Measurements from ENCODE around the gene ZNF865.

- TF ChIP-seq, protein P1, sequence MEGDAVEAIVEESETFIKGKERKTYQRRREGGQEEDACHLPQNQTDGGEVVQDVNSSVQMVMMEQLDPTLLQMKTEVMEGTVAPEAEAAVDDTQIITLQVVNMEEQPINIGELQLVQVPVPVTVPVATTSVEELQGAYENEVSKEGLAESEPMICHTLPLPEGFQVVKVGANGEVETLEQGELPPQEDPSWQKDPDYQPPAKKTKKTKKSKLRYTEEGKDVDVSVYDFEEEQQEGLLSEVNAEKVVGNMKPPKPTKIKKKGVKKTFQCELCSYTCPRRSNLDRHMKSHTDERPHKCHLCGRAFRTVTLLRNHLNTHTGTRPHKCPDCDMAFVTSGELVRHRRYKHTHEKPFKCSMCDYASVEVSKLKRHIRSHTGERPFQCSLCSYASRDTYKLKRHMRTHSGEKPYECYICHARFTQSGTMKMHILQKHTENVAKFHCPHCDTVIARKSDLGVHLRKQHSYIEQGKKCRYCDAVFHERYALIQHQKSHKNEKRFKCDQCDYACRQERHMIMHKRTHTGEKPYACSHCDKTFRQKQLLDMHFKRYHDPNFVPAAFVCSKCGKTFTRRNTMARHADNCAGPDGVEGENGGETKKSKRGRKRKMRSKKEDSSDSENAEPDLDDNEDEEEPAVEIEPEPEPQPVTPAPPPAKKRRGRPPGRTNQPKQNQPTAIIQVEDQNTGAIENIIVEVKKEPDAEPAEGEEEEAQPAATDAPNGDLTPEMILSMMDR (IDR thresholded peaks at IDR 0.05): no peak
- no peak for TF ChIP-seq EP300 (IDR thresholded peaks at IDR 0.05)
Observed at GRCh38 chr19:55611983-55612645, 6.7 kb downstream of the ZNF865 start.

Measured in ovary (tissue), 3 donors.